Central memory CD8-positive, alpha-beta T cell (primary cell): ENCODE measurements around the gene GABRG3.

Experiments
- ATAC-seq: fragments of 150-1000 bp; cut with Tn5 transposase; replicated peaks from 2 replicates; pipeline ENCODE4 v1.10.0; 2022; ENCODE audit warnings: mild to moderate bottlenecking, moderate FRiP score, moderate number of reproducible peaks; ENCODE audit not compliant: poor library complexity, severe bottlenecking; ENCODE audit errors: extremely low read depth
- DNase-seq, 2 donors: peaks; one replicate each; pipeline ENCODE4 v3.0.0; 2021; ENCODE audit warnings: low spot score in 2 of 2
- H3K27ac Mint-ChIP-seq: one replicate; pipeline ENCODE4 v1.8.0; 2022; ENCODE audit warnings: low read depth, mild to moderate bottlenecking, moderate library complexity, mixed read lengths
- H3K27me3 Mint-ChIP-seq: one replicate; pipeline ENCODE4 v1.8.0; 2022; ENCODE audit warnings: mixed read lengths
- H3K36me3 Mint-ChIP-seq: one replicate; pipeline ENCODE4 v1.8.0; 2022; ENCODE audit warnings: mild to moderate bottlenecking, moderate library complexity, mixed read lengths; ENCODE audit not compliant: insufficient read depth
- H3K4me1 Mint-ChIP-seq: one replicate; pipeline ENCODE4 v1.8.0; 2022; ENCODE audit warnings: mixed read lengths
- H3K4me3 Mint-ChIP-seq: one replicate; pipeline ENCODE4 v1.8.0; 2022; ENCODE audit warnings: mild to moderate bottlenecking, moderate library complexity, mixed read lengths
- H3K9me3 Mint-ChIP-seq: one replicate; pipeline ENCODE4 v1.8.0; 2022; ENCODE audit warnings: mixed read lengths

GABRG3 gene

DNA sequence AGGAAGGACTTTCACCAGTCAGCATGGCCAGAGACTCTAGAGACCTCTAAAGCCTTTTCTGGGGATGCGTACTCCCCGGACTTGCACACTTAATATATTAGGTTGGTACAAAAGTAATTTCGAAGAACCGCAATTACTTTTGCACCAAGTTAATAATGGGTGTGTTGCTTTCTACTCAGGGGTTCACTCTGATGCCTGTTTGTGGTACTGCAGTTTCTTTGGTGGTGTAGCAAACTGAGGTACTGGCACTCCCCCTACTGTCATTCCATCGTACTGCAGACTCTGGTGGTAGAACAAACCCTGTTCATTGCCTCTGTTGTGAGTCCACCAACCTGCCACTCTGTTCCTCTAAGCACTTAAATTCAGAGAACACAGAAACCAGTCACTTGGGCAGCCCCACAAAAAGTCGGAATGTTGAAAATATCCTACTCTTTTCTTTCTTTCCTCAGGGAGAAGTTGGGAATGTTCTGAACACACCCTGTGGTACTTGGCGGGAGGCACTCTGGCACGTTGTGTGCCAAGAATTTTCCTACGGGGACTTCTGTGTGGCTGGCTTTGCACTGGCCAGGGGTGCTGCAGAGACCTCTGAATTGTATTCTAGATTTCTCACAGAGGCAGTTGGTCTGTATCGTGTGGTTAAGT is 46.3 kb downstream of the GABRG3 start:
- no peak overlapping the region for H3K27ac Mint-ChIP-seq
- ATAC-seq = no peak

GRCh38 chr15:27019687-27020086 is 48.7 kb downstream of the GABRG3 start:
- no peaks in the 10 kb centered on the region for H3K36me3 Mint-ChIP-seq
- no peaks in the 10 kb centered on the region for H3K27me3 Mint-ChIP-seq
- no peaks in the 10 kb centered on the region for H3K4me1 Mint-ChIP-seq
- ATAC-seq (no peak), DNase-seq (no peak)
- H3K27ac Mint-ChIP-seq = no peak overlapping the region
- no peak overlapping the region for H3K4me3 Mint-ChIP-seq
- peaks cover 31% of the 10 kb centered on the region for H3K9me3 Mint-ChIP-seq

More for the DNA sequence above, 46.3 kb downstream of the GABRG3 start:
- Mint-ChIP-seq H3K9me3 (peaks cover 29% of the 10 kb centered on the region), H3K4me3 (no peak overlapping the region), H3K36me3 (no peaks in the 10 kb centered on the region), H3K4me1 (no peaks in the 10 kb centered on the region), H3K27me3 (no peaks in the 10 kb centered on the region)
- DNase-seq = no peak

DNA sequence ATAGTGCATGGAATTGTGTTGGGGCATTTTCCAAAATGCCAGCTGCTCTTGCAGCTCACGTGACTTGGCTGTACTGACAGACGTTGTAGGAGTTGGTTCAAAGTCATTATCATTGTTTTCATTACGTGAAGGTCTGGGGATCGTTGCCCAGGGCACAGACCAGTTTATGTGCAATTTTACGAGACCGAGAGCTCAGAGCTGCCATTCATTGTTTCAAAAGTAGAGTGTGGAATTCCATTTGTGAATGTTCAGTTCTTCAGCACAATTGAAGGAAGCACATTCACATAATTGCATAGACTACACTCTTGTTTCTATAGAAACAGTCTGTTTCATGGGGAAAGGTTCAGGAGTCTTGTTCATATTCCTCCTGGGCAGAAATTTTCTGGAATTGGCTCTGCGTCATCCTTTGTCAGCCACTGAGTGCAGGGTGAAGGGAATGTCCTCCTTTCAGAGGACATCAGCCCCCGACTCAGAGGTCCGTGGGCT is 54.5 kb downstream of the GABRG3 start:
- Mint-ChIP-seq H3K9me3 (peaks cover 8% of the 10 kb centered on the region), H3K4me1 (no peaks in the 10 kb centered on the region), H3K27ac (no peak overlapping the region), H3K4me3 (no peak overlapping the region), H3K27me3 (no peaks in the 10 kb centered on the region), H3K36me3 (no peaks in the 10 kb centered on the region)
- no peak for ATAC-seq
- DNase-seq = no peak

GRCh38 chr15:27027229-27027628 is 56.2 kb downstream of the GABRG3 start:
- DNase-seq (no peak), ATAC-seq (no peak)
- Mint-ChIP-seq H3K9me3 (peaks cover 7% of the 10 kb centered on the region), H3K4me3 (no peak overlapping the region), H3K27ac (no peak overlapping the region), H3K4me1 (no peaks in the 10 kb centered on the region), H3K27me3 (no peaks in the 10 kb centered on the region), H3K36me3 (no peaks in the 10 kb centered on the region)

GRCh38 chr15:27028858-27029477 is 58.0 kb downstream of the GABRG3 start:
- no peaks in the 10 kb centered on the region for H3K27me3 Mint-ChIP-seq
- ATAC-seq (no peak), DNase-seq (no peak)
- H3K4me1 Mint-ChIP-seq = no peaks in the 10 kb centered on the region
- H3K9me3 Mint-ChIP-seq = peaks cover 5% of the 10 kb centered on the region
- H3K4me3 Mint-ChIP-seq = no peak overlapping the region
- no peak overlapping the region for H3K27ac Mint-ChIP-seq
- no peaks in the 10 kb centered on the region for H3K36me3 Mint-ChIP-seq

DNA sequence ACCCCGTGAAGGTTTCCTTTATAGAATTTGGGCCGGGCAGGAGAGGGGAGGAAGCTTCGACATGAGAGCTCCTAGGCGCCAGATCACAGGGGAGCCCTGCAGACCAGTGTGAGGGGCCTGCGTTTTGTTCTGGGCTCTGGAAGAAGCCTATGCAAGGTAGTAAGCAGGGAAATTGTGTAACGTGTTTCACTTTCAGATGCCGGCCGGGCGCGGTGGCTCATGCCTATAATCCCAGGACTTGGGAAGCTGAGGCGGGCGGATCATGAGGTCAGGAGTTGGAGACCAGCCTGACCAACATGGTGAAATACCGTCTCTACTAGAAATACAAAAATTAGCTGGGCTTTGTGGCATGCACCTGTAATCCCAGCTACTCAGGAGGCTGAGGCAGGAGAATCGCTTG is 65.2 kb downstream of the GABRG3 start:
- no peaks in the 10 kb centered on the region for H3K36me3 Mint-ChIP-seq
- no peak overlapping the region for H3K4me3 Mint-ChIP-seq
- DNase-seq (no peak), ATAC-seq (no peak)
- H3K4me1 Mint-ChIP-seq = no peaks in the 10 kb centered on the region
- no peaks in the 10 kb centered on the region for H3K27me3 Mint-ChIP-seq
- H3K27ac Mint-ChIP-seq = no peak overlapping the region
- H3K9me3 Mint-ChIP-seq = peaks cover 10% of the 10 kb centered on the region

- ATAC-seq (no peak), DNase-seq (no peak)
- Mint-ChIP-seq H3K4me1 (no peaks in the 10 kb centered on the region), H3K27ac (no peak overlapping the region), H3K9me3 (peaks cover 9% of the 10 kb centered on the region), H3K4me3 (no peak overlapping the region), H3K36me3 (no peaks in the 10 kb centered on the region), H3K27me3 (no peaks in the 10 kb centered on the region)
Measured at GRCh38 chr15:27037501-27037900, 66.5 kb downstream of the GABRG3 start.

DNA sequence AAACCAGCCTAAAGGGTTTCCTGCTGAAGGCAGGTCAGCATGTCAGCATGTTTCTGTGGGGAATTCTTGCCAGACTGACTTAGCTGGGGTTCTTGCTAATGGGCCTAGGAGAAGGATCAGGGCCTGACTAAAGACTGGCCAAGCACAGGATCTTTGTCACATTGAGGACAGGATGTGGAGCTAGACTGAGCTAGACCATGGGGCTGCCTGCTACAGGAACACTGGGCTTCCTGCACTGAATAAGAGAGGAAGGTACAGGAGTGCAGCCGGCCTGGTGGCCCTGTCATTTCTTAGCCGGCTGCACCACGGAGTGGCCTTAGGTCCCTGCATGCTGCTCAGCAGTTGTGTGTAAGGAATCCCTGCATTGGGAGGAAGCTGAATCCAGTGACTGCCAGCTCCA is 68.2 kb downstream of the GABRG3 start:
- H3K4me3 Mint-ChIP-seq = no peak overlapping the region
- ATAC-seq = no peak
- no peaks in the 10 kb centered on the region for H3K36me3 Mint-ChIP-seq
- no peaks in the 10 kb centered on the region for H3K4me1 Mint-ChIP-seq
- H3K27me3 Mint-ChIP-seq = no peaks in the 10 kb centered on the region
- no peak for DNase-seq
- peaks cover 9% of the 10 kb centered on the region for H3K9me3 Mint-ChIP-seq
- H3K27ac Mint-ChIP-seq = no peak overlapping the region

DNA sequence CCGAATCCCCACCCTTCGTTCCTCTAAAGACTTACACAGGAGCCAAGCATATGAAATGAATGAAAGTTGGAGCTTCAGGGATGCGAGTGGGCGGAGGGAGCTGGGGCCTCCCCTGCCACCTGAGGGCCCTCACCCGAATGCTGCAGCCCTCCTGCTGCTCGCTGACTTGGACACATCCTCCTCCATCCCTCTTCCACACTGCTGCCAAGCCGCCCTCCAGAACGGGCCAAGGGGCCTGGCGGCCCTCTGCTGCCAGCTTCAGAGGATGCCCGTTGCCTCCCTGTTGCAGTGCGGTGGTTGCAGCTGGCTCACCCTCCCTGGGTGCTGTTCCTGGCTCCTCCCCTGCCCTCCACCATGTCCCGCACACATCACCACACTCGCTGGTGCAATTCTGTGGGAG is 71.2 kb downstream of the GABRG3 start:
- ATAC-seq (no peak), DNase-seq (no peak)
- no peak overlapping the region for H3K27ac Mint-ChIP-seq
- no peaks in the 10 kb centered on the region for H3K36me3 Mint-ChIP-seq
- H3K4me1 Mint-ChIP-seq = no peaks in the 10 kb centered on the region
- peaks cover 14% of the 10 kb centered on the region for H3K9me3 Mint-ChIP-seq
- no peak overlapping the region for H3K4me3 Mint-ChIP-seq
- no peaks in the 10 kb centered on the region for H3K27me3 Mint-ChIP-seq

DNA sequence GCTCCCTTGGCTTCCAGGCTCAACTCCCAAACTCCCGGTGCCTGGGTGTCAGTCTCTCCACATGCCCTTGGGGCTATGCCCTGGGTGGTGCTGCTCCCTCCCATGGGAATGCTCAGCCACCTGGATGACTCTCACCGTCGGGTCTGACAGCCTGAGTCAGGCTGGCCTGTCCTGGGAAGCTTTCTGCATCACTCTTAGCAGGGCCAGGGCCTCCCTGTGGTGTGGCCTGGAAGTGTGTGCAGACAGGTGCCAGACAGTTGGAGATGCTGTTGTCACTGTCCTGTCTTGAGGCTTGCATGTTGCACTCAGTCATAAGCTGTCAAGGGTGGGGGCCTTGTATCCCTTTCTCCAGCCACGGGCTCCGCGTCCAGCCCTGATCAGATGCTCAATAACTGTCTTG is 71.7 kb downstream of the GABRG3 start:
- H3K4me1 Mint-ChIP-seq = no peaks in the 10 kb centered on the region
- no peaks in the 10 kb centered on the region for H3K27me3 Mint-ChIP-seq
- H3K27ac Mint-ChIP-seq = no peak overlapping the region
- peaks cover 14% of the 10 kb centered on the region for H3K9me3 Mint-ChIP-seq
- no peak for ATAC-seq
- no peaks in the 10 kb centered on the region for H3K36me3 Mint-ChIP-seq
- no peak overlapping the region for H3K4me3 Mint-ChIP-seq
- DNase-seq = no peak

- Mint-ChIP-seq H3K27me3 (no peaks in the 10 kb centered on the region), H3K4me3 (no peak overlapping the region), H3K36me3 (no peaks in the 10 kb centered on the region), H3K9me3 (peaks cover 10% of the 10 kb centered on the region), H3K4me1 (no peaks in the 10 kb centered on the region), H3K27ac (no peak overlapping the region)
- ATAC-seq (no peak), DNase-seq (no peak)
Measured at GRCh38 chr15:27043770-27044169, 72.8 kb downstream of the GABRG3 start.

DNA sequence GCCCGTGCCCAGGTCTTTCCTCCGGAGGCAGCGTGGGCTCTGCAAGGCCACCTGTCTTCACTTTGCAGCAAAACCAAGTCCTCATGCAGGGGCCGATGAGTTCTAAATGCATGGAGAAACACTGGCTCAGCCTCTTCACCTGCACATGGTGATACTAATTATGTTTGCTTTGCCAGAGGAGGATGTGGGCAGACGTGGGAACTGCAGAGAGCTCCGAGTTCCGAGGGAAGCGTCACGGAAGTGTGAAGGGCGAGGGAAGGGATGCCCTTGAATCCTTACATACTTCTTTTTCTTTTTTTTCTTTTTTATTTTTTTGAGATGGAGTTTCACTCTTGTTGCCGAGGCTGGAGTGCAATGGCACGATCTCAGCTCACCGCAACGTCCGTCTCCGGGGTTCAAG is 74.8 kb downstream of the GABRG3 start:
- H3K36me3 Mint-ChIP-seq = no peaks in the 10 kb centered on the region
- no peaks in the 10 kb centered on the region for H3K27me3 Mint-ChIP-seq
- no peak for ATAC-seq
- H3K9me3 Mint-ChIP-seq = peaks cover 10% of the 10 kb centered on the region
- no peak overlapping the region for H3K4me3 Mint-ChIP-seq
- H3K4me1 Mint-ChIP-seq = no peaks in the 10 kb centered on the region
- DNase-seq = no peak
- no peak overlapping the region for H3K27ac Mint-ChIP-seq

- H3K36me3 Mint-ChIP-seq = no peaks in the 10 kb centered on the region
- no peak for DNase-seq
- peaks cover 5% of the 10 kb centered on the region for H3K9me3 Mint-ChIP-seq
- H3K4me3 Mint-ChIP-seq = no peak overlapping the region
- no peak overlapping the region for H3K27ac Mint-ChIP-seq
- no peaks in the 10 kb centered on the region for H3K4me1 Mint-ChIP-seq
- no peaks in the 10 kb centered on the region for H3K27me3 Mint-ChIP-seq
- no peak for ATAC-seq
Measured at GRCh38 chr15:27046880-27047279, 75.9 kb downstream of the GABRG3 start.
